Osteoblast (primary cell): Measurements from ENCODE around the gene SPATA31C2. TPM values are rescaled to one million over a fixed set of nuclear protein-coding genes. Genes with fewer than 3 reads are reported as not detected.
"Not testable (repeated sequence)": the region's sequence is repeated elsewhere in the genome, so short reads cannot be mapped to it uniquely, and the experiment has no call there.

Experiments
- DNase-seq: peaks from one replicate; pipeline ENCODE4 v3.0.0; 2011; ENCODE audit warnings: low spot score, mixed read lengths; ENCODE audit not compliant: insufficient read length; ENCODE audit errors: missing footprints
- H2AFZ ChIP-seq: 2 replicates; pipeline ENCODE4 v1.6.0; 2011; ENCODE audit warnings: mild to moderate bottlenecking, low read length
- H3K27ac ChIP-seq: 2 replicates; pipeline ENCODE4 v1.5.1; 2011; ENCODE audit warnings: mild to moderate bottlenecking, low read depth, low read length, moderate library complexity
- H3K27me3 ChIP-seq: 2 replicates; pipeline ENCODE4 v1.6.0; 2012; ENCODE audit warnings: mild to moderate bottlenecking, control low read depth, inconsistent platforms, low read length, moderate library complexity; ENCODE audit not compliant: insufficient read depth
- H3K36me3 ChIP-seq: 2 replicates; pipeline ENCODE4 v1.5.1; 2011; ENCODE audit warnings: mild to moderate bottlenecking, low read length, control low read depth, moderate library complexity; ENCODE audit not compliant: insufficient read depth
- H3K4me1 ChIP-seq: 2 replicates; pipeline ENCODE4 v1.5.1; 2011; ENCODE audit warnings: mild to moderate bottlenecking, low read length, control low read depth, moderate library complexity; ENCODE audit not compliant: insufficient read depth
- H3K4me2 ChIP-seq: 2 replicates; pipeline ENCODE4 v1.6.0; 2011; ENCODE audit warnings: mild to moderate bottlenecking, low read length; ENCODE audit not compliant: insufficient read depth
- H3K4me3 ChIP-seq: fragments of 200-600 bp; sonication (generic); 3 replicates; pipeline ENCODE4 v1.5.1; 2012; ENCODE audit warnings: mild to moderate bottlenecking, low read length, inconsistent platforms; ENCODE audit not compliant: insufficient read depth
- H3K79me2 ChIP-seq: 2 replicates; pipeline ENCODE4 v1.6.0; 2012; ENCODE audit warnings: mild to moderate bottlenecking, low read length, control low read depth, inconsistent platforms; ENCODE audit not compliant: insufficient read depth
- H3K9me3 ChIP-seq: 2 replicates; pipeline ENCODE4 v1.5.1; 2011; ENCODE audit warnings: low read depth, low read length, control low read depth
- H4K20me1 ChIP-seq: 2 replicates; pipeline ENCODE4 v1.6.0; 2012; ENCODE audit warnings: mild to moderate bottlenecking, low read length, control low read depth; ENCODE audit not compliant: insufficient read depth
- total RNA-seq: library from RNA; depleted of rRNA; stranded (reverse); fragments of >200 nt; gene quantifications from 2 replicates; pipeline ENCODE4 v1.2.3, GENCODE V29; 2012
- TF ChIP-seq, protein P1 (sequence below): IDR thresholded peaks from 2 replicates; pipeline ENCODE4 v1.5.1; 2011; ENCODE audit warnings: mild to moderate bottlenecking, low read depth, low read length, moderate library complexity; ENCODE audit errors: extremely low read depth

SPATA31C2 gene
- total RNA-seq, 1 donor: not detected

DNA sequence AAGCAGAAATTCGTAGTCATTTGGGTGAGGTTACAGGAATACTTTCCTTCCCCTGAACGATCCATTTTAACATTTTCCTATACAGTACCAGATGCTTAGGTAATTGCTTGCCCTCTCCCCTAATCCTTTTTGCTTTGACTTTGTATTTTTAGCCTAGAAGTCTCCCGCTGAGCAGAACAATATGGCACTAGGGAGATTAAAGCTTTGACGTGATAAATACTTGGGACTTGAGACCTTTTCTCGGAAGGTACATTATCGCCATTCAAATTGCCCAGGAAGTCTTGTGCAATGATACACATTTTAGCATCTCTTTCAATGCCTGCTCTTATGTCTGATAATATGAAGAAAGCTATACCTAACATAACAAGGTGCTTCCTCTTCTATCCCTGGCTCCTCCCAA lies 22.9 kb upstream of the SPATA31C2 start:
- H3K27me3 ChIP-seq: peaks cover 10% of the 10 kb centered on the region
- no peaks in the 10 kb centered on the region for H4K20me1 ChIP-seq
- H3K36me3 ChIP-seq: no peaks in the 10 kb centered on the region
- TF ChIP-seq, protein P1, sequence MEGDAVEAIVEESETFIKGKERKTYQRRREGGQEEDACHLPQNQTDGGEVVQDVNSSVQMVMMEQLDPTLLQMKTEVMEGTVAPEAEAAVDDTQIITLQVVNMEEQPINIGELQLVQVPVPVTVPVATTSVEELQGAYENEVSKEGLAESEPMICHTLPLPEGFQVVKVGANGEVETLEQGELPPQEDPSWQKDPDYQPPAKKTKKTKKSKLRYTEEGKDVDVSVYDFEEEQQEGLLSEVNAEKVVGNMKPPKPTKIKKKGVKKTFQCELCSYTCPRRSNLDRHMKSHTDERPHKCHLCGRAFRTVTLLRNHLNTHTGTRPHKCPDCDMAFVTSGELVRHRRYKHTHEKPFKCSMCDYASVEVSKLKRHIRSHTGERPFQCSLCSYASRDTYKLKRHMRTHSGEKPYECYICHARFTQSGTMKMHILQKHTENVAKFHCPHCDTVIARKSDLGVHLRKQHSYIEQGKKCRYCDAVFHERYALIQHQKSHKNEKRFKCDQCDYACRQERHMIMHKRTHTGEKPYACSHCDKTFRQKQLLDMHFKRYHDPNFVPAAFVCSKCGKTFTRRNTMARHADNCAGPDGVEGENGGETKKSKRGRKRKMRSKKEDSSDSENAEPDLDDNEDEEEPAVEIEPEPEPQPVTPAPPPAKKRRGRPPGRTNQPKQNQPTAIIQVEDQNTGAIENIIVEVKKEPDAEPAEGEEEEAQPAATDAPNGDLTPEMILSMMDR: no peak
- DNase-seq: no peak
- H3K4me2 ChIP-seq: no peak overlapping the region
- H3K27ac ChIP-seq: no peak overlapping the region
- H3K79me2 ChIP-seq: no peaks in the 10 kb centered on the region
- H2AFZ ChIP-seq: no peak overlapping the region
- H3K4me3 ChIP-seq: no peak overlapping the region
- no peaks in the 10 kb centered on the region for H3K4me1 ChIP-seq
- H3K9me3 ChIP-seq: no peaks in the 10 kb centered on the region

DNA sequence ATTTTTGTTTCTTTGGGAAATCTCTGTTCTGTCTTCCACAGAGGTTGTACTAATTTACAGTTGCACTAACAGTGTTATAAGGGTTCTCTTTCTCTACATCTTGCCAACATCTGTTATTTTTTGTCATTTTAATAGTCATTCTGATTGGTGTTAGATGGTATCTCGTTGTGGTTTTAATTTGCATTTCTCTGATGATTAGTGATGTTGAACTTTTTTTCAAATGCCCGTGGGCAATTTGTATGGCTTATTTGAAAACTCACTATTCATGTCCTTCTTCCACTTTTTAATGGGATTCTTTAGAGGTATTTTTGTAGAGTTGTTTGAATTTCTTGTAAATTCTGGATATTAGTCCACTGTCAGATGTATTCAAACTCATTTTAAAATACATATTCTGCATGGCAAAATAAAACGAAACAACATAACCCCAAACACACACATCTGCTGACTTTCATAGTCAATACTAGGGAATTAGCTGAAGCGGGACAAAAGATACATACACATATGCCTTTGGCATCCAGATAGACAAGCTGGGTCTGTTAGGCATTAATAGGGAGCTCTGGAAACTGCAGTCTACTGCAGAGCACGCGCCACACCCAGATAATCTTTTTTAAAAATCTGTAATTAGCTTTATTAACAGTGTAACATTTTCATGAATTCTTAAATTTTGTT lies 5.8 kb upstream of the SPATA31C2 start:
- no peak overlapping the region for H3K4me3 ChIP-seq
- no peak overlapping the region for H3K4me2 ChIP-seq
- peaks cover 43% of the 10 kb centered on the region for H3K27me3 ChIP-seq
- no peaks in the 10 kb centered on the region for H3K4me1 ChIP-seq
- no peak for DNase-seq
- no peak overlapping the region for H2AFZ ChIP-seq
- H3K79me2 ChIP-seq: no peaks in the 10 kb centered on the region
- H4K20me1 ChIP-seq: no peaks in the 10 kb centered on the region
- H3K36me3 ChIP-seq: no peaks in the 10 kb centered on the region
- TF ChIP-seq, protein P1: no peak
- H3K27ac ChIP-seq: no peak overlapping the region
- H3K9me3 ChIP-seq: no peaks in the 10 kb centered on the region

DNA sequence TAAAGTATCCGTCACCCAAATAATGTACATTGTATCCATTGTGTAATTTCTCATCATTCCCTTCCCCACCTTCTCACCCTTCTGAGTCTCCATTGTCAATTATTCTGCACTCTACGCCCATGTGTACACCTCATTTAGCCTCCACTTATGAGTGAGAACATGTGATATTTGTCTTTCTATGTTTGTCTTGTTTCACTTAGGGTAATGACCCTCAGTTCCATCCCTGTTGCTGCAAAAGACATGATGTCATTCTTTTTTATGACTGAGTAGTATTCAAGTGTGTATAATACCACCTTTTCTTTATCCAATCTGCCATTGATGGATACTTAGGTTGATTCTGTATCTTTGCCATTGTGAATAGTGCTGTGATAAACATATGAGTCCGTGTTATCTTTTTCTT lies 4.9 kb upstream of the SPATA31C2 start:
- Histone ChIP-seq H3K4me1 (no peaks in the 10 kb centered on the region), H3K36me3 (no peaks in the 10 kb centered on the region), H3K9me3 (no peaks in the 10 kb centered on the region), H4K20me1 (no peaks in the 10 kb centered on the region), H3K4me3 (no peak overlapping the region), H3K4me2 (no peak overlapping the region), H2AFZ (no peak overlapping the region), H3K27ac (no peak overlapping the region), H3K79me2 (no peaks in the 10 kb centered on the region), H3K27me3 (peaks cover 43% of the 10 kb centered on the region)
- no peak for DNase-seq
- TF ChIP-seq, protein P1: no peak

DNA sequence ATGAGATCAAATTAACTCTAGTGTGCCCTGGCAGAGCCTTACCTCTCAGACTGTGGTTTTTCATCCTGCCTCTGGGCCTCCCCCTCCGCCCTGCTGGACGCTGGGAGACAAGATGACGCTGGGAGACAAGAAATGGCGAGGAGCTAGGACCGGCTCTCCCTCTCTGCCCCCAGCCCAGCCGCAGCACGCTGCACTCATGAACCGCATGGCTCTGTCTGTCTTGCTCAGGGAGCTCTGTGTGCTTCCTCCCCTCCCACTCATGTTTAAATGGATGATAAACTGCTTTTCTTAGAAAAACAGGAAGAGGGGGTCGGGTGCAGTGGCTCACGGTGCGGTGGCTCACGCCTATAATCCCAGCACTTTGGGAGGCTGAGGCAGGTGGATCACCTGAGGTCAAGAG lies 4.7 kb downstream of the SPATA31C2 start:
- DNase-seq, H3K36me3 ChIP-seq, H3K9me3 ChIP-seq, H3K27me3 ChIP-seq, H2AFZ ChIP-seq, H3K4me1 ChIP-seq, H3K4me3 ChIP-seq, H4K20me1 ChIP-seq, H3K4me2 ChIP-seq, H3K79me2 ChIP-seq, H3K27ac ChIP-seq: not testable (repeated sequence)

DNA sequence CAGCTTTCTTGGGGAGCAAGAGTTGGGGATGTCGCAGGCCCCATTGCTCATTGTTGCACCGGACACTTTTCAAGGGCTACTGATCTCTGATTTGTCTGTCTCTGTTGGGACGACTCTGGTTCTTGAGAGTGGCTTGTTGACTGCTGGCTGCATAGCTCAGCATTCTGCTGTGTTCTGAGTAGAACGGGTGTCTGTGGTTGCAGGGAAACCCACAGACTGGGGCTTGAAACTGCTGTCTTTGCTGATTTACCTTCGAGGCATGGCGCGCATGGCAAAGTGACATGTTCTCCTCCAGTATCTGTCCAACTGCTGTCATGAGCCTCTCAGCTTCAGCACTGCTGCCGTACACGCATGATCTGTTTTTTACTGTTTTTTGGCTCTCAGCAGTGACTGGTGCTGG lies 8.7 kb downstream of the SPATA31C2 start:
- not testable (repeated sequence) for DNase-seq, H3K79me2 ChIP-seq, H3K4me1 ChIP-seq, H4K20me1 ChIP-seq, H3K36me3 ChIP-seq, H3K9me3 ChIP-seq, H3K4me2 ChIP-seq, H3K27me3 ChIP-seq, H3K27ac ChIP-seq, H2AFZ ChIP-seq, H3K4me3 ChIP-seq

DNA sequence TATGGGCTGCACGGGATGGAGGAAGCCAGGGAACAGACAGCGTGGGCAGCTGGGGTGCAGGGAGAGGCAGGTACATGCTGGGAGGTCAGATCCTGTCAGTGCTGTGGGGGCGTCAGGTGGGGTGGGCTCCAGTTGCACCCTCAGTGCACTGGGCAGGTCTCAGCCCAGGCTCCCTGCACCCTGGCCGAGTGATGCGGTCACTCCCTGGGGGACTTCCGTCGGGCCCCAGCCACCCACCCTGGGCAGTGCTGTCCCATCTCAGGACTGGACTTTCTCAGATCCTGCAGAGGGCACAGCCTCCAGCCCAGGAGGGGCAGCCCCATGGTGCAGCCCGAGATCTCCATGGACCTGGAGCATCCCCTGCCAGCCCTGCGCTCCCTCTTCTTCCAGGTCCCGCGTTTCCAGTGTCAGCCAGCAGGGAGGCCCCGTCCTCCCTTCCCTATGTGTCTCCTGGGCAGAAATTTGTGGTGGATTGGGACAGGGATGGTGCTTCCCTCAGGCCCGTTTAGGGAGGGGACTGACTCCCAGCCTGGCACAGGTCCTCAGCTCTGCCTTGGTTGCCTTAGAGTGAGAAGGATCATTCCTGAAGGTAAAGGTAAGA lies 10.5 kb downstream of the SPATA31C2 start:
- DNase-seq, H3K9me3 ChIP-seq, H3K4me1 ChIP-seq, H3K4me2 ChIP-seq, H3K27me3 ChIP-seq, H3K4me3 ChIP-seq, H2AFZ ChIP-seq, H3K27ac ChIP-seq, H3K36me3 ChIP-seq, H4K20me1 ChIP-seq, H3K79me2 ChIP-seq: not testable (repeated sequence)

DNA sequence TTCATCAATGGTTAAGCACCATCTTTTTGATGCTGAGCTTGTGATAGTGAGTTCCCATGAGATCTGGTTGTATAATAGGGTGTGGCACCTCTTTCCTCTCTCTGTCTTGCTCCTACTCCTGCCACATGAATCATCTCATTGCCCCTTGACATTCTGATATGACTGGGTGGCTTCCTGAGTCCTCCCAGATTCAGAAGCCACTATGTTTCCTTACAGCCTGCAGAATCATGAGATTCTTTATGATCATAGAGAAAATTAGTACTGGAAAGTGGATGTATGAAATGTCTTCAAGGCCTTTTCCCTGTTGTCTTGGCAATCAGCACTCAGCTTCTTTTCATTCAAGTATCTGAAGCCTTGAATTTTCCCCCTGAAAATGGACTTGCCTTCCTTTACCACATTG lies 14.9 kb downstream of the SPATA31C2 start:
- not testable (repeated sequence) for H3K4me1 ChIP-seq, H2AFZ ChIP-seq, H3K79me2 ChIP-seq, H4K20me1 ChIP-seq, H3K9me3 ChIP-seq, H3K36me3 ChIP-seq, H3K4me3 ChIP-seq, H3K27ac ChIP-seq, DNase-seq, H3K27me3 ChIP-seq, H3K4me2 ChIP-seq
